ENCODE data around the gene PIGX.

PIGX gene

DNA sequence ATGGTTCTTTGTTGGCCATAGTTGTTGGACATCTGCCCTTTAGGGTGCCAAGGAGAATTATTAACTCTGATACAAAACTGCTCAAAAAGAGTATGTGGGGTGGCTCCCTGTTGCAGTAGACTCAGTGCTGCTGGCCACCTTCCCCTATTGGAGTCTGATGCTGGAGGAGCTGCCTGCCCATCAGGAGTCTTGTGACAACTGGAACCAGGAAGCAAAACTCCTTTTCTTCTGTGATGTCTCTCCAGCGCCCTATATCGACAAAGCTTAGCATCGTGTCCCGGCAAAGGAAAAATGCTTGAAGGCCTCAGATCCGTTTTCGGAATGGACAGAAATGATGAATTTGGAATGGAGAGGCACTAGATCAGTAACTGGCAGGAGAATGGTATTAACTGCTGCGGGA, 51.0 kb downstream of the PIGX start:
- DNase-seq = no peak

DNA sequence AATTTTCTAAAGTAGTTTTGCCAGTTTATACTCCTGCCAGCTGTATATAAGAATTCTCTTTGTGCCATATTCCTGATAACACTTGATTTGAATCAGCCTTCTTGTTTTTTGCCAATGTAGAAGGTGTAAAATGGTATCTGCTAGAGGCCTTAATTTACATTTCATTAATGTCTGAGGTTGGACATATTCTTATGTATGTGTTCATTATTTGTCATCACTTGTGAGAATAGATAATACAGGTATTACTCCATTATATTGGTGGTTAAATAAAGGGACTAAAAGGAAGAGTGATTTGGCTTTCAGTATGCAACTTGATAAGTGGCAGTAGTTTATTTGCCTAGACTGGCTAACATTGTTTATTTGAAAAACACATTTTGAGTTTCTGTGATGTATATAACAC, 53.3 kb downstream of the PIGX start:
- DNase-seq = no peak

DNA sequence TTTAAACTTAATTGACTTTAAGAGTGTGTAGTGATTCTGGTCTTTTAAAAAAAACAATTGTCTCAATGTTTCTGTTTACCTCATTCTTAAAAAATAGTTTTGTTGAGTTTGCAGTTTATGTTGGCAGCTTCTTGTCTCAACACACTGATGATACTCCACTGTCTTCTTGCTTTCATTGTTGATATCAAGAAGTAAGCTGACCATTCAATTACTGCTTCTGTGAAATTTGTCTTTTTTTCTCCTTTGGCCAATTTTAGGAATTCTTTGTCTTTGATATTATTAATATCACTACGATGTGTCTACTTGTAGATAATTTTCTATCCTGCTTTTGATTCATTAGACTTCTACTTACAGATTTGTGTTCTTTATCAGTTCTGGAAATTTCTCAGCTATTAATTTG, 58.9 kb downstream of the PIGX start:
- no peak for DNase-seq

DNA sequence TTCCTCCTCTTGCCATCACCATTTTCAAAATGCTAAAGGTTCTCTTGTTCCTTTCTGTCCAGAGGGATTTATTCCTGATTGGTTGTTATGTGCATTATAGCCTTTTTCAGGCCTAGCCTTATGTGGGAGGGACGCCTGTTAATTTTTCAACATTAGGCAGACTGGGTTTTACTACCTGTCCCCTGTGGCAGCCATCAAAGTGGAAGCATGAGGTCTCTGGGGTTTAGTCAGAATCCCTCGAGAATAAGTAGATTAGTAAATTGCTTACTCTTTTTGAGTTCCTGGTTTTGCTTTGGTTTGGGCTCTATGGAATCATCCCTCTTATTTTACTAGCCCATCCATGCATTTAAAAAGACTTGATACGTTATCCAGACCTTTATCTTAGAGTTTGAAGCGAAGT, 59.9 kb downstream of the PIGX start:
- DNase-seq = no peak

DNA sequence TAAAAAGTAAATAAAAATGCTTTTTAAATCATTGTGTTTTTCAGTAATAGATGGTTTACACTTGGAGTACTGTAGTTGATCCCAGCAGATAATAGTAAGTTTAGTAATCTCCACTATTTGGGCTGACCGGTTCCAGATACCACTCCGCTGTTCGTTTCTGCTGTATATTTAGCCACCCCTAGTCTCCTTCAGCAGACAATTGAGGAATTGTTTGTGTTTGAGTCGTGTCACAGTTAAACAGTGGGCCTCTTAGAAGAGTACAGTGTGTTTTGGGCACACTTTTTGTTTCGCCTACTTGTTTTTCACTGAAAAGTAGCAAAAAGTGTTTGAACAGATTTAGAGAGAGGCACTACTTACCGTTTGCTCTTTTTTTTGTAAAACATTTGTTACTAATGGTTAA, 60.7 kb downstream of the PIGX start:
- DNase-seq = no peak

DNA sequence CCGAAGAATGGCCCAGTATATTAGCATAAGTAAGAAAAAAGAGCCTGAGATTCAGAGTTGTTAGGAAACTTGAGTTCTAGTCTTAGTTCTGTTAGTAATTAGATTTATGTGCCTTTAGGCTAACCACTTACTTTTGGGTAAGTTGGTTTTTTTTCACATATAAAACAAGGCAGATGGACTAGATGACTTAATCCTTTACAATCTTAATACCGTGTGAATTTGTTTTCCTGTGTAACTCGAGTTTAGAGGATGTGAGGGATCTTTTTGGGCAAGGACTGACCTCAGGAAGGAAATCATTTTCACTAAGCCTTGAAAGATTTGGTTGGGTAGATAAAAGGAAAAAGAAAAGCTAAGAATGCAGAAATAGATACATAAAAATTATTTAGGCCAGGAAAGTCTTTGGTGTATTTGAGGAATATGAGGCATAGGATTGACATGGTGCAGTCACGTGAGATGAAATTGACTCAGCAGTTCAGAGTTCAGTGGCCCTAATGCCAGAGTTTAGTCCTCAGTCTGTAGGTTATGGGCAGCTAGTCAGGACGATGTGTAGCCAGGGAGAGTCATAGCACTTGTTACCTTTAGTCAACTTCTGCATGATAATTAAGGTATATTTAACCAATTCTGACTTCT, 62.1 kb downstream of the PIGX start:
- DNase-seq = no peak

DNA sequence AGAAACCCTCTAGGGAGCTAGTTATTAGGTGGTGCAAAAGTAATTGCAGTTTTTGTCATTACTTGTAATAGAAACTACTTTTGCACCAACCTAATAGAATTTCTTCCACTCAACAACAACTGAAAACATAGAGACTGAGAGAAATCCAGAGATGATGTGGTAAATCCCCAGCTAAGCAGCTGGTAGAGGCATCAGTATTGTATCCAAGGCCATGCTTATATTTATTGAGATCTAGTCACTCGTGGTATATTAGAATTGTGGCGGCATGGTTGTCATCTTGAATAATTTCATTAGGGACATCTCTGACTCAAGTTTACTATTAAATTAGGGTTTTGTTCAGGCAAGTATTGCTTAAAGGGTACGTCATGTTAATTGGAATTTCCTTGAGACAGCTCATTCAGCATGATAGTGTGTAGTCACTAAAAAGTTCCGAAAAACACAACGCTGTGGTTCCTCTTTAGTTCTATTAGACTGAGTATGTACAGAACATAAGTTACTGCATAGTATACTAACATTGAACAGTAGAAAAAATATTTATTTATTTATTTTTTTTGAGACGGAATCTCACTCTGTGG, 62.8 kb downstream of the PIGX start:
- DNase-seq = no peak

DNA sequence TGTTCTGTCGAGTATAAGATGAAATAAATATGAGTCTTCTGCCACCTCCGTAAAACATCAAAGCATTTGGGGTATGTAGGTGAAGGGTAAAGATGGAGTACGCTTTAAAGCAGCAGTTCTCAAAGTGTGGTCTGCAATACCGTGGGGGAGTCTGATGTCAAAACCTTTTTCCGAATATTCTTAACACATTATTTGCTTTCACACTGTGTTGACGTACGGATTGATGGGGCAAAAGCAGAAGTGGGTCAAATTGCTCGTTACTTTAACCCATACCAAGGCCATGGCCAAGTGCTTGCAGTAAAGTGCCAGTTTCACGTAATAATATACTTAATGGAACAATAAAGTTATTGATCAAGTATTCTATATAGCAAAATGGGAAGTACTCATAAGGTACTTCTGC, 63.8 kb downstream of the PIGX start:
- no peak for DNase-seq

DNA sequence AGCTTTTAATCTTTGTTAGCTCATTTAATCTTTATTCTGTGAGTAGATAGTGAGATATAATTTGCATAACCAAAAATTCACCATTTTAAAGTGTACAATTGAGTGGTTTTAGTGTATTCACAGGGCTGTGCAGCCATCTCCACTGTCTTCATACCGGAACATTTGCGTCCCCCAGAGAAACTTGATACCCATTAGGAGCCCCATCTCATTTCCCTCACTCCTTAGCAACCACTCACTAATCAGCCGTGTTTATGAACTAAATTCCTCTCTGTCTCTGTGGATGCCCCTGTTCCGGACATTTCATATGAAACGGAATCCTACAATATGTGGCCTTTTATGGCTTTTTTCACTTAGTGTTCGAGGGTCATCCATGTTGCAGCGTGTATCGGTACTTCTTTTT, 65.7 kb downstream of the PIGX start:
- DNase-seq = no peak

DNA sequence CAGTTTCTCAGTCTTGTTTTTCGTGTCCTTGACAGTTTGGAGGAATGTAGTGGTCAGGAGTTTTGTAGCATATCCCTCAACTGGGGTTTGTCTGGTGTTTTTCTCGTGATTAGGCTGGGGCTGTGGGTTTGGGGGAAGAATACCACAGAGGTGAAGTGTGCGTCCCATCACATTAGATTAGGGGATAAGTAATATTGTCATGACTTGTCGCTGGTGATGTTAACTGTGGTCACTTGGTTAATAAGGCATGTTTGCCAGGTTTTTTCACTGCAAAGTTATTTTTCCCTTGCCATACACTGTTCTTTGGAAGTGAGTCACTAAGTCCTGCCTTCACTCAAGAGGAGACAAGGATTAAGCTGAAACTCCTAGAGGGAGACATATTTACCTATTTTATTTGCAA, 66.6 kb downstream of the PIGX start:
- DNase-seq = no peak

DNA sequence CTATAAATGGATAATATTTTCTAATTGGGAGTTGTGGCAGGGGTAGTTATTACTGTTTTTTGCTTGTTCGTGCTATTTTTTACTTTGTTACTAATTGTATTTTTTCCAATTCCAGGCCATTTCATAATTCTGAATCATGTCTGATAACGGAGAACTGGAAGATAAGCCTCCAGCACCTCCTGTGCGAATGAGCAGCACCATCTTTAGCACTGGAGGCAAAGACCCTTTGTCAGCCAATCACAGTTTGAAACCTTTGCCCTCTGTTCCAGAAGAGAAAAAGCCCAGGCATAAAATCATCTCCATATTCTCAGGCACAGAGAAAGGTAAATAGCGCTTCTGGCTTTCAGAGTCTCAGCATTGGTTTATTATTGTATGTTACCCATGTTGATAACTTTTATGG, 70.3 kb downstream of the PIGX start:
- DNase-seq = no peak

Measured in activated naive CD4-positive, alpha-beta T cell treated with anti-CD3 and anti-CD28 coated beads, Interleukin-2, amount 50 U/mL, for 16 hours (primary cell).